ENCODE results near the gene IGSF8. TPM values are rescaled to one million over a fixed set of nuclear protein-coding genes. Genes with fewer than 3 reads are reported as not detected.

Gene IGSF8
- total RNA-seq, 1 donor from 2014 or later, result 24.0 TPM

DNA sequence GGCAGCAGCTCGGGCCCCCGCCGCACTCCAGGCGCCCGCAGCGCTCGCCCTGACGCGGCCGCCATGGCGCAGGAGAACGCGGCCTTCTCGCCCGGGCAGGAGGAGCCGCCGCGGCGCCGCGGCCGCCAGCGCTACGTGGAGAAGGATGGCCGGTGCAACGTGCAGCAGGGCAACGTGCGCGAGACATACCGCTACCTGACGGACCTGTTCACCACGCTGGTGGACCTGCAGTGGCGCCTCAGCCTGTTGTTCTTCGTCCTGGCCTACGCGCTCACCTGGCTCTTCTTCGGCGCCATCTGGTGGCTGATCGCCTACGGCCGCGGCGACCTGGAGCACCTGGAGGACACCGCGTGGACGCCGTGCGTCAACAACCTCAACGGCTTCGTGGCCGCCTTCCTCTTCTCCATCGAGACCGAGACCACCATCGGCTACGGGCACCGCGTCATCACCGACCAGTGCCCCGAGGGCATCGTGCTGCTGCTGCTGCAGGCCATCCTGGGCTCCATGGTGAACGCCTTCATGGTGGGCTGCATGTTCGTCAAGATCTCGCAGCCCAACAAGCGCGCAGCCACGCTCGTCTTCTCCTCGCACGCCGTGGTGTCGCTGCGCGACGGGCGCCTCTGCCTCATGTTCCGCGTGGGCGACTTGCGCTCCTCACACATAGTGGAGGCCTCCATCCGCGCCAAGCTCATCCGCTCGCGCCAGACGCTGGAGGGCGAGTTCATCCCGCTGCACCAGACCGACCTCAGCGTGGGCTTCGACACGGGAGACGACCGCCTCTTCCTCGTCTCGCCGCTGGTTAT lies 14.2 kb downstream of the IGSF8 start:
- Mint-ChIP-seq H3K4me3 (ENCODE audit: unreplicated experiment) (peak overlapping the region; percentile 52), H3K27me3 (ENCODE audit: unreplicated experiment) (peaks cover 45% of the 10 kb centered on the region), H3K4me1 (ENCODE audit: unreplicated experiment) (peaks cover 16% of the 10 kb centered on the region), H3K27ac (ENCODE audit: unreplicated experiment) (no peak overlapping the region), H3K36me3 (ENCODE audit: unreplicated experiment) (peaks cover 8% of the 10 kb centered on the region), H3K9me3 (ENCODE audit: unreplicated experiment) (no peaks in the 10 kb centered on the region)
- peak; percentile 63 for TF ChIP-seq CTCF (IDR thresholded peaks at IDR 0.05)
- no peak for DNase-seq (ENCODE audit: extremely low spot score, unreplicated experiment)

DNA sequence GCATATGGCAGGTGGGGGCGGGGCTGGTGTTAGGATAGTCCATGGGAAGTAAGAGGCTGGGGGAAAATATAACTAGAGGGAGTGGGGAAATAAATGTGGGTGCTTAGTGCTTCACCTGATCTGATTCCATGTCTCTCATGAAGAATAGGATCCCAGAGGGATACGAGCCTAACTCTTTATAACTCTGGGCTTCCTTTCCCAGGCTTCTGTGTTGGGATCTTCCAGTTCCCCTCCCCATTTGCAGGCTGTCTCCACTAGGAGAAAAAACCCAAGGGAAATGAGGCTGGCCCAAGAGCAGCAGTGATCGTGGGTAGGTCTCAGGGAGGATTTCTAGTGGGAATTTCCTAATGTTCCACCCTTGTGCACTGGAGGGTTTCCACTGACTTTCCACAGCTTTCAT lies 15.5 kb downstream of the IGSF8 start:
- no peak overlapping the region for H3K4me3 Mint-ChIP-seq (ENCODE audit: unreplicated experiment)
- peaks cover 16% of the 10 kb centered on the region for H3K4me1 Mint-ChIP-seq (ENCODE audit: unreplicated experiment)
- no peak overlapping the region for H3K27ac Mint-ChIP-seq (ENCODE audit: unreplicated experiment)
- no peaks in the 10 kb centered on the region for H3K9me3 Mint-ChIP-seq (ENCODE audit: unreplicated experiment)
- H3K36me3 Mint-ChIP-seq (ENCODE audit: unreplicated experiment), result no peaks in the 10 kb centered on the region
- no peak for TF ChIP-seq CTCF (IDR thresholded peaks at IDR 0.05)
- H3K27me3 Mint-ChIP-seq (ENCODE audit: unreplicated experiment), result peaks cover 54% of the 10 kb centered on the region
- DNase-seq (ENCODE audit: extremely low spot score, unreplicated experiment), result no peak

- Mint-ChIP-seq H3K9me3 (ENCODE audit: unreplicated experiment) (no peaks in the 10 kb centered on the region), H3K27me3 (ENCODE audit: unreplicated experiment) (peaks cover 56% of the 10 kb centered on the region), H3K4me1 (ENCODE audit: unreplicated experiment) (peaks cover 16% of the 10 kb centered on the region), H3K27ac (ENCODE audit: unreplicated experiment) (no peak overlapping the region), H3K4me3 (ENCODE audit: unreplicated experiment) (no peak overlapping the region), H3K36me3 (ENCODE audit: unreplicated experiment) (no peaks in the 10 kb centered on the region)
- TF ChIP-seq CTCF (IDR thresholded peaks at IDR 0.05), result no peak
- DNase-seq (ENCODE audit: extremely low spot score, unreplicated experiment), result no peak
Measured at GRCh38 chr1:160082487-160082886, 15.9 kb downstream of the IGSF8 start.

GRCh38 chr1:160081261-160081936 lies 17.0 kb downstream of the IGSF8 start, which contains the start of gene KCNJ9:
Gene KCNJ9, plus strand, starts transcription at chr1:160081538. Its CDS starts 2,493 bp downstream, at chr1:160084031.
- Mint-ChIP-seq H3K27ac (ENCODE audit: unreplicated experiment) (no peak within 1 kb of the TSS), H3K4me1 (ENCODE audit: unreplicated experiment) (peaks cover 16% of the 10 kb centered on the region), H3K27me3 (ENCODE audit: unreplicated experiment) (peaks cover 66% of the 10 kb centered on the region), H3K9me3 (ENCODE audit: unreplicated experiment) (no peaks in the 10 kb centered on the region), H3K36me3 (ENCODE audit: unreplicated experiment) (no peaks in the 10 kb centered on the region), H3K4me3 (ENCODE audit: unreplicated experiment) (no peak within 1 kb of the TSS)
- DNase-seq (ENCODE audit: extremely low spot score, unreplicated experiment), result no peak
- no peak for TF ChIP-seq CTCF (IDR thresholded peaks at IDR 0.05)
